Activated CD8-positive, alpha-beta memory T cell treated with anti-CD3 and anti-CD28 coated beads for 4 hours (primary cell): ENCODE measurements around the gene NTPCR.
"Not testable (repeated sequence)": the region's sequence is repeated elsewhere in the genome, so short reads cannot be mapped to it uniquely, and the experiment has no call there.

ENCODE experiments used
- DNase-seq, 2 donors: peaks; one replicate each; pipeline ENCODE4 v3.0.0-alpha.2; 2020; ENCODE audit warnings: low read depth in 2 of 2

NTPCR gene

DNA sequence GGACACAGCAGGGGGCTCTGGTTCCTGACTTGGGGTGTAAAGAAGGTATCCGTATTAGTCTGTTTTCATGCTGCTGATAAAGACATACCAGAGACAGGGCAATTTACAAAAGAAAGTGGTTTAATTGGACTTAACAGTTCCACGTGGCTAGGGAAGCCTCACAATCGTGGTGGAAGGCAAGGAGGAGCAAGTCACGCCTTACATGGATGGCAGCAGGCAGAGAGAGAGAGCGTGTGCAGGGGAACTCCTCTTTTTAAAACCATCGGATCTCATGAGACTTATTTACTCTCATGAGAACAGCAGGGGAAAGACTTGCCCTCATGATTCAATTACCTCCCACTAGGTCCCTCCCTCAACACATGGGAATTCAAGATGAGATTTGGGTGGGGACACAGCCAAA, 23.2 kb upstream of the NTPCR start:
- not testable (repeated sequence) for DNase-seq

DNA sequence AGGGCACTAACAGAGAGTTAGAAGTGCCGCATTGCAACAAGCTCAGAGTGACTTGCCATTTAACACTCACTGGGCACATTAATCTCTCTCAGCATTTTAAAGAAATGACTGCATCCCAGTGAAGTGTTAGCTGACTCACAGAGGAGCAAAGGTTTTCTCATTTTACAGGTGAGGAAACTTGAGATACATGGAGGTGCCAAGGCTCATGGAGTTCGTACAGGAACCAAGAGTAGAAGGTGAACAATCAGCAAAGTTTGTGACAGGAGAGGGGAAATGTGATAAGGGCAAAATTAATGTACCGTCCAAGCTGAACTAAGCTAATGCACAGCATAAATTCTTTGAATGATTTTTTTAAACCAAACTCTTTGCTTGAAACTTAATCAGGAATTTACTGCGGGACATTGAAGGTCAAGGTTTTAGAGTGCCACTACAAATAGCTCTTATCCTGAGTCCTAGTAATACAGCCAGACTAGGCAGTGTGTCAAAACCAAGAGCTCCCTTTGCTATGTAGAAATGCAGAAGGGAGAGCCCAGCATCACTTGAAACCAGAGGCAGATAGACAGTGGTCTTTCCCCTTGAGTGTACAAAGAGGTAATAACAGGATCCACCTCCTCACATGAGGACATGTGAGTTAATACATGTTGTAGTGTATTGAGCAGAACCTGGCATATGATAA, 22.4 kb upstream of the NTPCR start:
- DNase-seq: no peak

DNA sequence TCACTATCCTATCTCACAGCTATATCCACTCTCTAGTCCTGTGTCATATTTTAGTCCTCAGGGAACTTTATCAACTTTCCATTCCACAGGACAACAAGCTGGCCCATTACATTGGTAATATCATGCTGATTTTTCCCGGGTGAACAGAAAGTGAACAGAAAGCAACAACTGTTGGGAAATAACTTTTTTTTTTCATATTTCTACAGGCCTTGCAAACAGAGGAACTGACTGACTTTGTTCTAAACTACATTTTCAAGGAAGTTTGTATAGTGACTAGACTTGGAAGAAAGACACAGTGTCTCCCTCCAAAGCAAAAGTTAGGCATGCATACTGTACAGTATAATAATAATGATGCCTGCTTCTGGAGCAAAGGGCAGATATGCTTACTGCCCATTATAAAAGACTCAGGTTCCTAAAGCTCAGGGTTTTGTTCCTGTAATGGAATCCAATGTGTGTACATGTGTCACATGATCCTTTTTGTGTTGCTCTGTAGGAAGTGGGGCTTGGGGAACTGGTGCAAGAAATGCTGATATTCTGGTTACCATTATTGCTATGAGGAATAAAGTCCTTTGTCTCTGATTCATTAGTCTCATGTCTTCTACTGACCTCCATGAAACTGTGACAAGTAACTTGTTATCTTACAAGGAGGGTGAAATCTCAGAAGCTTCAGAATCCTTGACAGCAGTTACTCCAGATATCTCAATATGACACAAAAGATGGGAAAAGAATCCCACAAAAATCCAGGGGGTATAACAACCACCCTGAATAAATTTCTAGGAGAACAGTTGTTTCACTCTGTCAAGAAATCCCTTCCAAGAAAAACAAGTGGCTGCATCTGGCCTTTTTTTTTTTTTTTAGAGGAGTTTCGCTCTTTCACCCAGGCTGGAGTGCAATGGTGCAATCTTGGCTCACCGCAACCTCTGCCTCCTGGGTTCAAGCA, 17.7 kb upstream of the NTPCR start:
- no peak for DNase-seq

DNA sequence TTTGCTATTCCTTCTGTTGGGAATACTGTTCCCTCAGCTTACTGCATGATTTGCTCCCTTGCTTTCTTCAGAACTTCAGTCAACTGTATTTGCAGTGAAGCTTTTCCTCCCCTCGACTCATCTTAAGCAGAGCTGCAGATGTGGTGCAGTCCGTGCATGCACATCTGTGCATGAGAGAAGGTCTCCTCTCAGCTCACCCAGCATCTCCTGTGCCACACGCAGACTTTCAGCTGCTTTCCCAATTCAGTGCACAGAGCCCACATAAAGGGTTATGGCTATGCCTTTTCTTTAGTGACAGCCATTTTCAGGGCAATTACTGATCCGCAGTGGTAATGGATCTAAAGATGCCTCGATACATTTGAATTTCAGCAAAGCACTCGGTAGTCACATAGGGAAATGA, 13.5 kb upstream of the NTPCR start:
- DNase-seq: no peak

- no peak for DNase-seq
These were observed 12.6 kb upstream of the NTPCR start for GRCh38 chr1:232937741-232938375.

DNA sequence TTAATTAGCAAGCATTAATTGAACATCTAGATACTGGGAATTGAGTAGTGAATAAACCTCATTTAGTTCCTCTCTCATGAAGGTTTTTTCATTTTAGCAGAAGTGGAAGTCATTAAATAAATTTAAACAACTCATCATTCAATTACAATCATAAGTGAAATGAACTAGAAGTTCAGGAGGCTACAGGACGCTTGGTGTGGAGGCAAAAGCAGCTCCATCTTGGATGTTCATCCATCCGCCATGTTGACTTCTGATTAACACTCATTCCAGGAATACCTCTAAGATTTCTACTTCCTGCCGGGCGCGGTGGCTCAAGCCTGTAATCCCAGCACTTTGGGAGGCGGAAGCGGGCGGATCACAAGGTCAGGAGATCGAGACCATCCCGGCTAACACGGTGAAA, 11.5 kb upstream of the NTPCR start:
- no peak for DNase-seq

DNA sequence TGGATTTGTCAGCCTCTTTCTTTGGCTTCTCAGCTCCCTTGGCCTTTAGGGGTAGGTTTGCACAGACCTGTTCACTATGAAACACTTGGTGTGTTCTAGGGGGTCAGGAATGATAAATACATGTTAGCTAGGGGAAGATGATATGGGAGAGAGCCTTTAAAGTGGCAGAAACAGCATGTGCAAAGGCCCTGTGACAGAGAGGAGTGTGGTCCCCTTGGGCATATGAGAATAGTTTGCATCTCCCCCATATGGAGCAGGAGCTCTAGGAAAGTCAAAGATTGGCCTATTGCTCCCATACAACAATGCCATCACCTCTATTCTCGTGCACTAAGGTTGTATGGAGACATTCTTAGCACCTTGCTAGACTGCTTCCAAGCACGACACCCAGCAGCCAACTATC, 10.7 kb upstream of the NTPCR start:
- no peak for DNase-seq

- no peak for DNase-seq
These were observed 10.1 kb upstream of the NTPCR start for GRCh38 chr1:232940262-232940661.

- DNase-seq: no peak
These were observed 7.8 kb upstream of the NTPCR start for GRCh38 chr1:232942413-232943294.

DNA sequence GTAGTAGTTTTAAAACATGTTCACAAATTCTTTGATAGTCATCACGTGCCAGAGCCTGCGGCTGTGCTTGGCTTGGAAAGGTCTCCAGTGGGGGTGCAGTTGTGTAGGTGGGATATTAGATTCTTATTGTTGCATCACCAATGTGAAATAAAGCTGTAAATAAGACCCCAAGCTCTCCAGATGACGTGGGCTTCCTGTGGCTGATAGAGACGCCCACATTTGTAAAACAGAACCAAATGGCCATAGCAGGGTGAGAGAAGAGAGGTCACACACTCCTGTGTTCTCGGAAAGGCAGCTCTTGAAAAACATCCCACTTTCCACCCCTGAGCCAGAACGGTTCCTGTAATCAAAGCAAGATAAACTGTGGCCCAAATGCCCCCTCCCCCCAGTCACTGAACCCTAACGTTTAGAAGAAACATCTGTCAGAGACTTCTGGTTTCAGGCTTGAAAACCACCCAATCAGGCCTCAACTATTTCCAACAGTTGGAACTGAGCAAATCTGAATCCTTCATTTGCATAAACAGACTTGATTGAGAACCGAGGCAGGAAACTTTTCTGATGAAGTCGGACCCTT, 6.6 kb upstream of the NTPCR start:
- DNase-seq: no peak

DNA sequence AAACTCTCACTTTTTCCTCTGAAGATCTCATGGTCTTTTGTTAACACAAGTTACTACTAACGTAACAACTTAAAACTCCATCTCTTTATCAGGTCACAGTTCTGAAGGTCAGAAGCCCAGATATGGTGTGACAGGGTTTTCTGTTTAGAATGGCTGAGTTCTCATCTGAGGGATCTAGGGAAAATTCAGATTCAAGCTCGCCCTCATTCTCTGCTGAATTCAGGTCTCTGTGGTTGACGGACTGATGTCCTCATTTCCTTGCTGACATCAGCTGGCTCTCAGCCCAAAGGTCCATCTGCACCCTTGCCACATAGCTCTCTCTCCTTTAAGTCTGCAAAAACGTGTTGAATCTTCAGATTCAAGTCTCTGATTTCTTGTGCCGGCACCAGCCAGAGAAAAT, 6.1 kb upstream of the NTPCR start:
- DNase-seq: no peak

GRCh38 chr1:232949636-232950196, 695 bp upstream of the NTPCR start:
- DNase-seq: no peak

GRCh38 chr1:232951180-232951579, 769 bp downstream of the NTPCR start:
- DNase-seq: no peak

GRCh38 chr1:232951605-232952004, 1.2 kb downstream of the NTPCR start:
- no peak for DNase-seq

- no peak for DNase-seq
These were observed 2.4 kb downstream of the NTPCR start for GRCh38 chr1:232952514-232953499.

DNA sequence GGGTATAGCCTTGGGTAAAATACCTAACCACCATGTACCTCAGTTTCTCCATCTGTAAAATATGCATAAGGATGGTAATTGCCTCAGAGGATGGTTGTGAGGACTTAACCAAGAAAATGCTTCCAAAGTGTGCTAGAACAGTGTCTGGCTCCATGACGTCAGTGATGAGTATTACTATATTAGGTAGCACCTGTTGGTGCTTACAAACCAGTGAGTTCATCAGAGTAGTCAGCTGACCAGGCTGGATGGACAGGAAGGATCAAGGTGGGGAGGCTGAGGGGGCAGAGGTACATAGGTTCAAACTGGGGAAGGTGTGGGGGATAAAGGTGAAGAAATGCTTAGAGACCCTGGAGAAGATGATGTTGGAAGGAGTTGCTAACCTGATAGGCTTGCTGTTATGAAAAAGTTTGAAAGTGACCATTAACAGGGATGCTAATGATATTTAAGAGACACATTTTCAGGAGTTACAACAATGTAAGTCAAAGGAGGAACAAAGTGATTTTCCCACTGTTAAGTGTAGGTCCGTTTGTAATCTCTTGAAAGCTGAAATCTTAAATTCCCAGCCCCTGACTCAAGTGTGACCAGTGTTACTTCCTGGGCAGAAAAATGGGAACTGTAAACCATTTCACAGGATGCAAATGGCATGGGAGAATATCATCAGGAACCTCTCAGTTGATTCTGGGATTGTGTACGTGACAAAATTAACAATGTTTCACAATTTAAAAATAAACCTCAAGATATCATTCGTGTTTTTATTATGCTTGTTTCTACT, 4.4 kb downstream of the NTPCR start:
- DNase-seq: no peak

DNA sequence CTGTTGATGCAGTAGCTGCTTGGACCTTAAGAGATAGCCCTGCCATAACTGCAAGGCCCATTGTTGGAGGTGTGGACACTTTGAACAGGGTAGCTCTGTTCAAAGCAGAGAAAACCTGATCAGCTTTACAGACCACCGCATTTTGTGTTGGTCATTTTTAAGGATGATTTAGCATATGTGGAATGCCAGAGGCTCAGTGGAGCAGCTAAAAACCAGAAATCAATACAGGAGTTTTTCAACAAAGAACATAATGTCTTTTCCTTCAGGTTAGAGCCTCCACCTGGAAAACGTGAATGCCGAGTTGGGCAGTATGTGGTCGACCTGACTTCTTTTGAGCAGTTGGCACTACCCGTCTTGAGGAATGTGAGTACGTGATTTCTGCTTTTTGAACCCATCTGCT, 5.7 kb downstream of the NTPCR start:
- no peak for DNase-seq

GRCh38 chr1:232958067-232958466, 7.7 kb downstream of the NTPCR start:
- no peak for DNase-seq
